GM18907 (cell line): ENCODE measurements around the gene KSR1.
"Not testable (repeated sequence)": the region's sequence is repeated elsewhere in the genome, so short reads cannot be mapped to it uniquely, and the experiment has no call there.

Source experiments
- ATAC-seq: cut with Tn5 transposase; IDR thresholded peaks from one replicate; pipeline ENCODE4 v1.9.1; 2021; ENCODE audit warnings: mild to moderate bottlenecking, moderate library complexity; ENCODE audit not compliant: unreplicated experiment

Gene KSR1

DNA sequence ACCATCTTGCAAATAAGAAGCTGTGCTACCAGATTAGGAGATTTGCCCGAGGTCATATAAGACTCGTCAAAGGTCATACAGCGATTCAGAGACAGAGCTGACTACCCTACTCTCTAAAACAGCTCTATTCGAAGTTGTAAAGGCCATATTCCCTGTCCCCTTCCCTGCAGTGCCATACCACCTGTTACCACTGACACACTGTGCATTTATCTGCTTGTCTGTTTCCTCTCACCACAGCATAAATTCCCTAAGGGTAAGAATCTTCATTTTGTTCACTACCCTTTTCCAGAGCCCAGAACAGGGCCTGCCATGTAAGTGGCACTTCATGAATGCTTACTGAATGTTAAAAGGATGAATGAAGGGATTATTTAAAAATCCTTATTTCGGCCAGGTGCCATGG is 3.4 kb upstream of the KSR1 start:
- ATAC-seq, result no peak

DNA sequence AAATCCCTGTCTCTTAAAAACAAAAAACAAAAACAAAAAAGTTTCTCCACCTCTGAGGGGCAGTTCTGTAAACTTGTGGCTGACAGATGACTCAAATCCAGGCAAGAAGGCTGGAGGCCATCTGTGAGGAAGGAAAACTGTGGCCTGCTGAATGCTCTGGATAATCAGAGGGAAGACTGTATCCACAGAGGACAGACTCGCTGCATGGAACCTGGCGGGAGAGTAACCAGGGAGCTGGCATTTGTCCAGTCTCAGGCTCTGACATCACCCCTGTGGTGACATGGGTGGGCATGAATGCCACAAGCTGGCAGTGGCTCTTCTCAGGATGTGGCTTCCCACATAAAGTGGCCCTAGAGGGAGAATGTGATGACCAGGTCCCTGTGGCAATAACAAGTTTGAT is 2.8 kb upstream of the KSR1 start:
- no peak for ATAC-seq

DNA sequence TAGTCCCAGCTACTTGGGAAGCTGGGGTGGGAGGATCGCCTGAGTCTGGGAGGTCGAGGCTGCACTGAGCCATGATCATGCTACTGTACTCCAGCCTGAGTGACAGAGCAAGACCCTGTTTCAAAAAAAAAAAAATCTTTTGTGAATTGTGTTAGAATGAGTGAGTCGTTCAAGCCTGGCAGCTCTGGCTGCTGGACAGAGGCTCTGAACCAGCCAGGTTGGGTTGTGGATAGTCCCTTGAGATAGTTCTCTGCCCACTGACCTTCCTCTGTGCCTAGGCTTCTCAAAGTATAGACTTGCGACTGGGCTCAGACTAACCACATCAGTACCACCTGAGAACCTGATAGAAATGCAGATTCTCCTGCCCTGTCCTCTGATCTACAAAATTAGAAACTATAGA is 2.2 kb upstream of the KSR1 start:
- ATAC-seq, result no peak

DNA sequence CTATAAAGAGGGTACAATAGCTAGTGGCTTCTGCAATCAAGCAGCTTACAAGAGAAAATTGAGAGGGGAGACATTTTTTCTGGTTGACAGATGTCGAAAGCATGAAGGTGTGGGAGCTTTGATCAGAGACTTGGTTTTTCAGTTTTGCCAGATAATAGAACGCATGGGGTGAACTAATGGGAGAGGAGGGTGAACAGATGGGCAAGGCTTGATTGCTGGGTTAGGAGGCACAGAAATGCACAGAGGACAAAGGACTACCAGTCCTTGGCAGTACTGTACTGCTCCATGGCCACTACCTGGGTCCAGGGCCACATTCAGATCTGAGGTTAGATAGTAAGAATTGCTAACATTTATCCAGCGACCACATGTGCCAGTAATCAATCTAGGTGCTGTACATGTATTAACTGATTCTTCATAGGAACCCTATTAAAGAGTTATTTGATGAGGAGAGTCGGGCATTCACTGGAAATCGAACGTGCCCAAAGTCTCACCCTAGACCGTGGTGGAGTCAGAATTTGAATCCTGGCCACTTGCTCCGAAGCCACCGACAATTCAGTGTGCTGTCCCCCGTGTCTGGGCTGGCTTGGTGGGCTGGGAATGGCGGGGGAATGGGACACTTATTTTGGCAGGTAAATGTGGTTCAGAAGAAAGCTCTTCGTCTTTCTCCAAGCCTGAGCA is 873 bp upstream of the KSR1 start:
- no peak for ATAC-seq

DNA sequence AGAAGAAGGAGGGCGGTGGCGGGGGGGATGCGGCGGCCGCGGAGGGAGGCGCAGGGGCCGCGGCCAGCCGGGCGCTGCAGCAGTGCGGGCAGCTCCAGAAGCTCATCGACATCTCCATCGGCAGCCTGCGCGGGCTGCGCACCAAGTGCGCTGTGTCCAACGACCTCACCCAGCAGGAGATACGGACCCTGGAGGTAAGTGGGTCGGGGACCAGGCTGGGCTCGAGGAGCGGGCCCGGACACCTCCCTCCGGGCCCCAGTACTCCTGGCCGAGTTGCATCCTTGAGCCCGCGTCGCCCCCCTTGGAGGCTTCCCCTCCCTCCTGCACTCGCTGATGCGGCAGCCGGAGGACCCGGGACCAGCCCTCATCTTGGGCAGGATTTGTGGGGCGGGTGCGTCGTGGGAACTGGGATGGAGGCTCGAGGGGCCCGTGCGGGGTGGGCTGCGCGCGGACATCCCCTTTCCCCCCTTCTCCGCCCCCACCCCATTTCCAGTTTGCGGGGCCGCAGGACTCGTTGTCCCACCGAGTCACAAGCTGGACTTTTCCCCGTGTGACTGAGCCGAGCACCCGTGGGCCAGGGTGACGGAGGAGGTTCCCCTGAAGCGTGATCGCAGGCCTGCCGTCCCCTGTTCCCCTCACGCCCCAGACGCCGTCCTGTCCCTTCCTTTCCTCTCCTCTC is 572 bp downstream of the KSR1 start:
- ATAC-seq, result no peak

DNA sequence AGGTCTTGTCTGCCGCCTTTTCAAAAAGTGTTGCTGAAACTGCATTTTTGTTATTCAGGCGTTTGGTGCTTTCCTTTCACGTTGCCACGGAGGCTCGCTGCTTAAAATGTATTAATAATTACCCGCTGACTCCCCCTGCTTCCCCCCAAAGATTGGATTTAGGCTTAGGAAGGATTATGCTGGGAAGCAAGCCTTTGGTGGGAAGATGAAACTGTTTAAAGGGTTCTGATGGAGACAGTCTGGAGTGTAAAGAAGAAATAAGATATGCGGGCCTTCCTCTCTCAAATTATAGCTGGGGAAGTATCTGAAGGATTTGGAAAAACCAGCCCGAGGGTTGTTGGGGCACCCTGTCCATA is 1.1 kb downstream of the KSR1 start:
- no peak for ATAC-seq

DNA sequence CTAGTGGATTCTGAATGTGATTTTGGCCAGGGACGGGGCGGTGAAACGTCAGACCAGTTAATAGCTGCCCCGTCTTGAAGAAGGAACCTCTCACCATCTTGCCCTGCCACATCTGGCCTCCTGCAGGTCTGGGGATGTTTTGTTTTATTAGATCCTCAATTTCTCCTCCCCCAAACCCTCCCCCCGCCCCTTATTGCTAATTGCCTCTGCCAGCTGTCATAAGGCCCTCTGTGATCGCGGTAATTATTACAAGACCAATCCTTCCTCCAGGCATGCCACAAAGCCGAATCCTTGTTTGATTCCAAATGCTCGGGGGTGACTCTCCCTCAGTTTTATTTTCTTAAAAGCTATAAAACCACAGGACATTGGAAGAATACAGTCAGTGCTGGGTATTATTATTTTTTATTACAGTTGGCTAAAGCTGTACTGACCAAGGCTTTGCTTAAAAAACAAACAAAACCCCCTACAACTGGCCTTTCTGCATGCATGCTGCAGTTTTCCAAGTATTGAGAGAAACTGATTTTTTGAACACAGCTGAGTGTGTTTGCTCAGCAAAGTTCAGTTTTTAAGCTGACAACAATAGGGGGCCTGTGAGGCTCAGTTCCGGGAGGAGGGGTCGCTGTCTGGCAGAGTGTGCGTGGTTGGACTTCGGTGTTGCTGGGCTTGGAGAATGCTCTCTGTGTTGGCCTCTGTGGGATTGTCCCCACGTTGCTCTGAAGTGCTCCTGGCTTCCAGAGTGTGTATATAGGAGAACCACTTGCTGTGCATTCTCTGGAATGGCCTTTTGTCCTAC is 1.7 kb downstream of the KSR1 start:
- no peak for ATAC-seq

DNA sequence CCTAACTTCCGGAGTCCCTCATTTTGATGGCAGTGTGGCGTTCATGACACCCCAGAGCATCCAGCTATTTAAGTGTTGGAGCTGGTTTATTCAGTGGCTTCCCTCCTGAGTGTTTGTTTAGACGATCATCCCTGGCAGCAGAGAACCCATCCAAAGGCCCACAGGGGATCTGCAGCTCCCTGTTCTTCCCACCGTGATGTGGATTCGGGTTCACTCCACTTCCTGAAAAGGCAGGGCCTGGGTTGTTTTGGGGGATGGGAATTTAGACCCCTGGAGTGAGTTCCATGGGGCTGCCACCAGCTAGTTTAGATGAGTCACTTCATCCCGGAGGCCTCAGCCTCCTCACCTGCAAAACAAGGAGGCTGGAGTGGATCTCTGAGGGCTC is 2.3 kb downstream of the KSR1 start:
- ATAC-seq, result no peak

DNA sequence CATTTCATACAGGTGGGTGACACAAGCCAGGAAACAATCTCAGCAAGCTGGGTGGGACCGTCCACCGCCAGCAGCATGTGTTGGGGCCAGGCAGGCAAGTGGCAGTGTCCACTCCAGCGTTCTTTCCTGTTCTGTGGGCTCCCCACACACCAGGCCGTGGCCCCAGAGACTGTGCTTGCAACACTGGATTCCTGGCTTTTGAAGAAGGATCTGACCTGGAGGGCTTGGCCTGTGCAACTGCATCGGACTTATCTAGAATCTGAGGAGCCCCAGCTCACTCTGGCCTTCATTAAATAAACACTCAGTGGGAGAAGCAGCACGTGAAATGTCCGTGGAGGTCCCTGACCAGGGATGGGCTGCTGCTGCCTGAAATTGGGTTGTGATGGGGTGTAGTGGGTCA is 3.2 kb downstream of the KSR1 start:
- no peak for ATAC-seq

DNA sequence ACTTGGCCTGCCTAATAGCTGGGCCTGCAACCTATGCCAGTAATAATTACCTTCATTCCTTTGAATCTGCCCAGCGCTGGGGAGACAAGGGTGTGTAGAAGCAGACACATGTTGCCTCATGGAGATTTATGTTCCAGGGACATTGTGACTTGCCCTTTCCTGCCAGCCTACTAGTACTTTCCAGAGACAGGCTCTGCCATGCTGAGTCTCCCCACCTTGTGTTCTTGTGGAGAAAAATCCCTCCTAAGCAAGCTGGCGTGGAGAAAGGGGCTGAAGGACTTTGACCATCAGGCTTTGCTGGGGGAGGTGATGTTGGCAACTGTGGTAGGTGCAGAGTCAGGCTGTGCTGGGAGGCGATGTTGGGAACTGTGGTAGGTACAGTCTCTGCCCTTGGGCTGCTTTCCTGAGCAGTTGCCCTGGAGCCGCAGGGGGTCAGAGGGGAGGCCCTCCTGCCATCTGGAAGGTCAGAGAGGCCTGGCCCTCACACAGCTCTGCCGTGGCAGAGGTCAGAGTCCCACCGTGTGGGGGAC is 4.0 kb downstream of the KSR1 start:
- ATAC-seq, result no peak

DNA sequence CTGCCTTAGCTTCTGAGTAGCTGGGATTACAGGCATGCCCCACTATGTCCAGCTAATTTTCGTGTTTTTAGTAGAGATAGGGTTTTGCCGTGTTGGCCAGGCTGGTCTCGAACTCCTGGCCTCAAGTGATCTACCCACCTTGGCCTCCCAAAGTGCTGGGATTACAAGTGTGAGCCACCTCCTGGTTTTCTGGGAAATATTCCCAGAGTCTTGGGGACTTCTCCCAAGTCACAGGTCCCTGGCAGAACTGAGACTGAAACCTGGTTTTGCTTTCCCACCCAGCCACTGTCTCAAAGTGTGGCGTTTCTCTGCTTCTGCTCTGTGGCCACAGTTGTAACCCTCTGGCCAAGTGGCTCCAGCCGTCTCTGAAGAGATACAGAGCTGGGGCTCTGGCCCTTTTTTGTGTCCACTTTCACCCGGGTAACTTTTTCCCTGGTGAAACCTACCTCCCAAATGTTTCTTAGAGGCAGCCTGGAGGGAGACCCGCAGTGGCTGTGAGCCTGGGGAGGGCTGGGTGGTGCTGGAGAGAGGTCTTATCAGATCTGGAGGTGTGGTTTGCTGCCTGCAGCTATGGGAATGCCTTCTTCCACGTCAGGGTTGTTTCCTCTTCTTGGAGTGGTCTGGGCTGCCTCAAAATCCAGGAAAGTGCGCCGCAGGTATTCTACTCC is 5.1 kb downstream of the KSR1 start:
- no peak for ATAC-seq

DNA sequence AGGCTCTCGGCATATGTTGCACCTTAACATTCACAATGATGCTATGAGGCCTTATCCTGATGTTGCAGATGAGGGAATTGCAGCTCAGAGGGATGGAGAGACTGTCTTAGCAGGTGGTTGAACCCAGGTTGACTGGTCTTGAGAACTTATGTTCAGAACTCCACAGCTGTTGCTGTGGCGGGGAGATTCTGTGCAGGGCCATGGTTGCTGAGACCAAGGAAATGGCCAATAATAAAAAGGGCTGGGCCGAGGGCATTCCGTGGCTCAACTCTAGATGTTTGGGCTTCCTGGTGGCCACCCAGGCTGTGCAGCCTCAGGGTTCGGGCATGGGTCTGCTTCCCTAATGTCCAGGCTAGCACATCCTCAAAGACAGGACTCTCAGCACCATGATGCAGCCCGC is 5.9 kb downstream of the KSR1 start:
- no peak for ATAC-seq

DNA sequence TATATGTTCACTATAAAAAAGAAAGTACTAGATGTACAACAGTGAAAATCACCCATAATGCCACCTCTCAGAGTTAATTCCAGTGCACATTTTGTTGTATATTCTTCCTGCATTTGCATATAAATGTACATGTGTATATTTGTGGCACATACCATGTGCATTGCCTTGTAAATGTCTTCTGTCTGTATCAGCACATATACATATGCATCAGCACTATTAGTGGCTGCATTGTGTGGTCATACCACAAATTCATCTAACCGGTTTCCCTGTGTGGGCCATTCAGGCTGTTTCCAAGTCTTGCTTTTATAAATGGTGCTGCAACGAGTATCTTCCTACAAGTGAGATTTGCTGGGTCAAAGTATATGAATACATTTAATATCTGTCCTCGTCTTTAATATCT is 6.5 kb downstream of the KSR1 start:
- ATAC-seq, result no peak

DNA sequence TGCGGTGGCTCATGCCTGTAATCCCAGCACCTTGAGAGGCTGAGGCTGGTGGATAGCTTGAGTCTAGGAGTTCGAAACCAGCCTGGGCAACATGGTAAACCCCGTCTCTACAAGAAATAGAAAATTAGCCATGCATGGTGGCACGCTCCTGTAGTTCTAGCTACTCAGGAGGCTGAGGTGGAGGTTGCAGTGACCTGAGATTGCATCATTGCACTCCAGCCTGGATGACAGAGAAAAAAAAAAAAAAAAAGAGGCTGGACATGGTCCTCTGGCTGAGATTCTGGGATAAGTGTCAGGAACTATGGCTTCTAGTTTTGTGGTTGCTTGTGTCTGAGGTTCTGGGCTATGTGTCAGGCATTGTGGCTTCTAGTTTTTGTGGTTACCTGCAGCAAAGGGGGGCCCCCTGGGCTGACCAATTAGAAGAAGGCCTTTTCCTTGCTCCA is 7.0 kb downstream of the KSR1 start:
- ATAC-seq, result peak; percentile 30

DNA sequence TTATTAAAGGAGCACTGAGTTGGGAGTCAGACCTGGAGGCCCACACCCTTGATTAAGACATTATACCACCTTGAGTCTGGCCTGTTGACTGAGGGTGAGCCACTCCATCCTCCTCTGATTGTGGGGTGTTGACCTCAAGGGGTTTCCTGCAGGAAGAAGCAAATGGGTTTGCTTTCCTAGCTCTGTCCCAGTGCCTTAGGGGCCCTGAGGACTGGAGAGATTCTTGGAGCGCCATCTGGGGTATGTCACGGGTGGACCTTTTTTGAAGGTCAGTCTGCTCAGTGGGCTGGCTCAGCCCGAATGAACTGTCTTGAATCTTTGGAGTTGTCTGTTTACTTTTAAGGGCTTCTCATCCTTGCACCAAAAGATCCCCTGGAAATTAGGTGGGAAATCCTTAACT is 7.8 kb downstream of the KSR1 start:
- not testable (repeated sequence) for ATAC-seq

DNA sequence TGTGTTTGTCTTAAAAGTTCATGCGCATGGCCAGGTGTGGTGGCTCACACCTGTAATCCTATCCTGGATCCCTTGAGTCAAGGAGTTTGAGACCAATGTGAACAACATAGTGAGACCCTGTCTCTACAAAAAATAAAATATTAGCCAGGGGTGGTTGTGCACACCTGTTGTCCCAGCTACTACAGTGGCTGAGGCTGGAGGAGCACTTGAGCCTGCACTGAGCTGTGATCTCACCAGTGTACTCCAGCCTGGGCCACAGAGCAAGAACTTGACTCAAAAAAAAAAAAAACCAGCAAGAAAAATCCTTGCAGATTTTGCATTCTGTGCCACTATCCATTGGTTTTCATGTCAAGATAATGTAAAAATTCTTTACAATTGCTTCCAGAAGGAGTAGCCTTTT is 8.2 kb downstream of the KSR1 start:
- ATAC-seq, result no peak

DNA sequence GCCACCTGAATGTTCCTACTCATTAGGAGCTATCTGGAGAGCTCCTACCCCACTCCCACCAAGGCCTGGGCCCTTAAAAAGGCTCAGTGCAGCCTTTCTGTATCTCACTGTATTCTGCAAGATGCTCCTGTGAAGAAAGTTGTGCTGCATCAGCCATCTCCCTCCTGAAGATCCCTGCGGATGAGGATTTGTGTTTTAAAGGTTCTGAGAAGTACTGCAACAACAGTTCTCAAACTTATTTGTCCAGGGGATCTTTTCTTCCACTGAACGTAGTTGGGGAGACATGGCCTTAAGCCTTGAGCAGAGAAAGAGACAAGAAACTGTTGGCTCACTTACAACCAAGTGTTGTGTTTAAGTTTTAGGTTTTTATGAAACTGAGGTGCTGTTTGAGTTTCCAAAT is 9.6 kb downstream of the KSR1 start:
- ATAC-seq, result not testable (repeated sequence)

DNA sequence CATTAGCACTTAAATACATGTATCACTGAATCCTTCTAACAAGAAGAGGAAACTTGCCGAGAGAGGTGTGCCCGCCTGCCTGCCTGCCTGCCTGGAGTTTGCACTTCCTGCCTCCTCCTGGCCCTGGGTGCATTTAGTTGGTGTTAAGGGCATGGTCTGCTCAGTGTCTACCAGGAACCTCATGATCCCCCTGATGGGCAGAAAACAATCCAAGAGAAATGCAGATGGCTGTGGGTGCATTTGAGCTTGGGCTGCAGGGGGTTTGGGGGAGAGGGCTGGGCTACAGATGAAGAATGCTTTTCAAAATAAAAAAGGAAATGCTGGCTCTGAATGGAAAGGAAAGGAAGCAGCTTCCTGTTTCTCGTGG is 10.1 kb downstream of the KSR1 start:
- ATAC-seq, result peak; percentile 32

DNA sequence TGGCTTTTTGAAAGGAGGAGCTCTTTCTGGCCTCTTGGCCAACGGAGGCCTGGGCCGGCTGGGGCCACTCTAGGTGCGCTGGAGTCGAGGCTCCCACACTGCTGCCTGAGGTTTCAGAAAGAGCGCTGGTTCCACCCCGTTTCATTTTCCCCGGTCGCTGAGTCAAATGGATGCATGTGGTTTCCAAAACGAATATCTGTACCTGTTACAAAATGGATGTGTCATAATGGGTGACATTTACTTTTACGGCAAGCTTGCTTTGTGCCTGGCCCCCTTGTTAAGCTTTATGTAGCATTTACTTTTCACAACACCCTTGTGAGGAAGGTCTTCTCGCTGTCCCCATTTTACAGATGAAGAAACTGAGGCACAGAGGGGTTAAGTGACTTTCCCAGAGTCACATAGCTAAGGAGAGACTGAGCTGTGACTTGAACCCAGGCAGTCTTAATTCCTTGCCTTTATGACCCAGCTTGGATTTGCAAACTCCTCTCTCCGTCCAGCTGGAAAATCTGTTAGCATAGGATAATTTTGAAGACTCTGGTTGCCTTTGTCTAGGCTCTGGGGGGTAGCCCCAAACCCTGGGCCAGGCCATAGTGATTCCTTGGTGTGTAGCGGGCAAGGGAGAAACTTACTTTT is 10.6 kb downstream of the KSR1 start:
- ATAC-seq, result peak; percentile 74

DNA sequence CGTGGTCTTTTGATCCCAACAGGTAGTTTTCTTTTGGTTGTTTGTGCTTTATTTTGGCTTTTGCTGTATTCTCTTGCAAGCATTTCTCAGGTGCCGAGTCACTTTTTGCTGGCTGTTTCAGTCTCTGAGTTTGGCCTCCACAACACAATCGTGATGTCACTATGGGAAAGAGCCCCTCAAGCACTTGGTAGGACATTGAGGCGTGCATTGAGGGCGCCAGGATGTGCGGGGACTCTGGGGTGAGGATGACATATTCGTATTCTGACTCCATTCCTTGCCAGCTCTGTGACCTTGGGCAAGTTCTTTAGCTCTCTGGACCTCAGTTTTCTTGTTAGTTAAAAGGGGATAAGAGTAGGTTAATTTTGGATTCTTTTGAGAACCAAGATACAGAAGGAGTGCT is 13.0 kb downstream of the KSR1 start:
- no peak for ATAC-seq
